GM12875 (cell line): Measurements from ENCODE around the gene MYLK4.

ENCODE experiments used
- H3K4me3 ChIP-seq: one replicate; pipeline ENCODE4 v1.5.1; 2011; ENCODE audit warnings: low read depth, low read length, control low read depth
- CTCF ChIP-seq: IDR thresholded peaks from 2 replicates; pipeline ENCODE4 v1.5.1; 2011; ENCODE audit warnings: low read depth, mild to moderate bottlenecking, control low read depth, inconsistent platforms, low read length, moderate library complexity, borderline replicate concordance; ENCODE audit not compliant: insufficient read depth

The MYLK4 gene

GRCh38 chr6:2780102-2780737 lies 29.5 kb upstream of the MYLK4 start:
- no peak for TF ChIP-seq CTCF
- no peak overlapping the region for H3K4me3 ChIP-seq

- no peak overlapping the region for H3K4me3 ChIP-seq
- no peak for TF ChIP-seq CTCF
Measured at GRCh38 chr6:2777249-2777648, 26.5 kb upstream of the MYLK4 start.

- no peak for TF ChIP-seq CTCF
Measured at GRCh38 chr6:2775003-2775402, 24.3 kb upstream of the MYLK4 start.

GRCh38 chr6:2773449-2773848 lies 22.7 kb upstream of the MYLK4 start:
- H3K4me3 ChIP-seq = no peak overlapping the region
- no peak for TF ChIP-seq CTCF

More at GRCh38 chr6:2775003-2775402, 24.3 kb upstream of the MYLK4 start:
- no peak overlapping the region for H3K4me3 ChIP-seq

GRCh38 chr6:2772840-2773239 lies 22.1 kb upstream of the MYLK4 start:
- H3K4me3 ChIP-seq = no peak overlapping the region
- no peak for TF ChIP-seq CTCF

GRCh38 chr6:2771079-2771478 lies 20.4 kb upstream of the MYLK4 start:
- no peak overlapping the region for H3K4me3 ChIP-seq
- no peak for TF ChIP-seq CTCF

- no peak for TF ChIP-seq CTCF
- H3K4me3 ChIP-seq = no peak overlapping the region
Measured at GRCh38 chr6:2770171-2770570, 19.4 kb upstream of the MYLK4 start.
